Dedifferentiated amniotic fluid mesenchymal stem cell (primary cell): ENCODE results near the gene PTGER1.
"Not testable (repeated sequence)": the region's sequence is repeated elsewhere in the genome, so short reads cannot be mapped to it uniquely, and the experiment has no call there.

ENCODE experiments used
- DNase-seq: peaks from one replicate; pipeline ENCODE4 v3.0.0-alpha.2; 2016; ENCODE audit errors: extremely low spot score

PTGER1 gene

DNA sequence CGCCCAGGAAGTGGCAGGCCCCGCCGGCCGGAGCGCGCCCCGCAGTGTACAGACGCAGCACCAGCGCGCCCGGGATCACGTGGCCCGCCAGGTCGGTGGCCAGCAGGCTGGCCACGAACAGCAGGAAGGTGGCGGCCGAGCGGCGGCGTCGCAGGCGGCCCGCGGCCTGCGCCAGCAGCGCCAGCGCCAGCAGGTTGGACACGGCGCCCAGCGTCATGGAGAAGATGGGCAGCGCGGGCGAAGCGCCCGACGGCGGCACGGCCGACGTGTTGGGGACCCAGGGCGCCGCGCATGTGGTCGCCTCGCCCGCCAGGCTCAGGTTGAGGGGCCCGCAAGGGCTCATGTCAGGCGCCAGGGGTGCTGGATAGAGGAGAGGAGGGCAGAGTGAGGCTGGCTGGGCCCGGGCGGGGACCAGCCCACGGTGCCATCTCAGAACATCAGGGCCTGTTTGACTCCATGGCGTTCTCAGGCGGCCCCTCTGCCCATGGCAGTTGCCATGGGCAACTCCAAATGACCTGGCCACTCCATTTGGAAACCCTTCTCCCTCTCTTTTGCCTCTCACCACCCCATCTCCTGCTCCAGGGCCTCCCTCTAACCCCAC, 1.1 kb downstream of the PTGER1 start:
- no peak for DNase-seq

- no peak for DNase-seq
These were observed 1.8 kb downstream of the PTGER1 start for GRCh38 chr19:14473073-14473977.

DNA sequence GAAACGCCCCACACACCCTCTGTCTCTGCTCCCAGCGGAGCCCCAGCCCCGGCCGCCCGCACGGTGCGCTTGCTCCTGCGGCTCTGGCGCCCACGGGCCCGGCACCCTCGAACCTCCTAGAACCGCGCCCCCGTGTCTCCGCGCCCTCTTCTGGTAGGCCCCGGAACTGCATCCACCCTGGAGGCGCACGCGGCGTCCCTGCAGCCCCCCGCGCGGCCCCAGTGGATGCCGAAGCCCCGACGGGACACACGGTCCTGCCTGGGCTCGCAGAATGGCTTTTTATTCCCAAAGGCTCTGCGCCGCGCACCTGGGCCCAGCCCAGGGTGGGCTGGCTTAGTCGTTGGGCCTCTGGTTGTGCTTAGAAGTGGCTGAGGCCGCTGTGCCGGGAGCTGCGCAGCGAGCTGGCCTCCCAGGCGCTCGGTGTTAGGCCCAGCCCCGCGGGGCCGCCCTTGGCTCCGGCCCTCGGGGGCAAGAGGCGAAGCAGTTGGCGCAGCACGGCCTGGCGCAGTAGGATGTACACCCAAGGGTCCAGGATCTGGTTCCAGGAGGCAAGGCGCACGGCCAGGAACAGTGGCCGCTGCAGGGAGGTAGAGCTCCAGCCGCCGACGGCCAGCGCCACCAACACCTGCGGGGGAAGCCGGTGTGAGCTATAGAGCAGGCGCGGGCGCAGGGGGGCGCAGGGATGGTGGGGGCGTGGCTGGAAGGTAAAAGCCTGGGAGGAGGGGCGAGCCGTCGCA, 2.8 kb downstream of the PTGER1 start:
- no peak for DNase-seq

- no peak for DNase-seq
These were observed 3.5 kb downstream of the PTGER1 start for GRCh38 chr19:14471436-14472187.

DNA sequence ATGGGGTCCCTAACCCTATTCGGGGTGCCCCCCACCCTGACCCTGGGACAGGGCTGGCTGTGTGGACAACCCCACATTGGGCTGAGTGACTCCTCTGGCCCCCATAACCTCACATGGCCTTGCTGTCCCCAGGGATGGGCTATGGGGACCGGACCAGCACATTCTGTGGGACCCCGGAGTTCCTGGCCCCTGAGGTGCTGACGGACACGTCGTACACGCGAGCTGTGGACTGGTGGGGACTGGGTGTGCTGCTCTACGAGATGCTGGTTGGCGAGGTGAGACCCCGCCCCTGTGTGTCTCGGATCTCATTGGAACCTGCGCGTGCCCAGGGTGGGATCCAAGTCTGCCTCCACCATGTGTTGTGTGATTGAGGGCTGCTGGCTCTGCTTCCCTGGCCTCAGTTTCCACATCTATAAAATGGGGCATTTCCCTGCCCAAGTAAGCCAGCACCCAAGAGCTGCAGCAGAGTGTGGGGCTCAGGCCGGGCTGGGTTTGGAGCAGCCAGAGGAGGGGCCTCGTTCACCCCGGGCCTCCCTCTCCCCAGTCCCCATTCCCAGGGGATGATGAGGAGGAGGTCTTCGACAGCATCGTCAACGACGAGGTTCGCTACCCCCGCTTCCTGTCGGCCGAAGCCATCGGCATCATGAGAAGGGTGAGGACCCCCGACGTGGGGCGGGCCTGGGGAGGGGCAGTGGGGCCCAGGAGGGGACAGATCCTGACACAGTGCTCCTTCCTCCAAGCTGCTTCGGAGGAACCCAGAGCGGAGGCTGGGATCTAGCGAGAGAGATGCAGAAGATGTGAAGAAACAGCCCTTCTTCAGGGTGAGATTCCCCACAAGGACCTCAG, 4.9 kb downstream of the PTGER1 start:
- no peak for DNase-seq

GRCh38 chr19:14467816-14468215, 7.3 kb downstream of the PTGER1 start:
- DNase-seq = no peak

DNA sequence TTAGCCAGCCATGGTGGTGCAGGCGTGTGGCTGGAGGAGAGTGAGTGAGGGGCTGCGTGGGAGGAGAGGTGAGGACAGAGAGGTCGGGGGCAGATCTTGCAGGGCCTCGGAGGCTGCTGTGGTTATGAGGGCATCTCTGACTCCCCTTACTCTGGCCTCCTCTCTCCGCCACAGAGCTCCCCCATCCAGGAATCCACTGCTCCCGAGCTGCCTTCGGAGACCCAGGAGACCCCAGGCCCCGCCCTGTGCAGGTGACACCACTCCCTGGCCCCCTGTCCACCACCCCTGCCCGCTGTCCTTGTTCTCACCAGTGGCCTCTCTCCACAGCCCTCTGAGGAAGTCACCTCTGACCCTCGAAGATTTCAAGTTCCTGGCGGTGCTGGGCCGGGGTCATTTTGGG, 7.8 kb downstream of the PTGER1 start:
- no peak for DNase-seq

DNA sequence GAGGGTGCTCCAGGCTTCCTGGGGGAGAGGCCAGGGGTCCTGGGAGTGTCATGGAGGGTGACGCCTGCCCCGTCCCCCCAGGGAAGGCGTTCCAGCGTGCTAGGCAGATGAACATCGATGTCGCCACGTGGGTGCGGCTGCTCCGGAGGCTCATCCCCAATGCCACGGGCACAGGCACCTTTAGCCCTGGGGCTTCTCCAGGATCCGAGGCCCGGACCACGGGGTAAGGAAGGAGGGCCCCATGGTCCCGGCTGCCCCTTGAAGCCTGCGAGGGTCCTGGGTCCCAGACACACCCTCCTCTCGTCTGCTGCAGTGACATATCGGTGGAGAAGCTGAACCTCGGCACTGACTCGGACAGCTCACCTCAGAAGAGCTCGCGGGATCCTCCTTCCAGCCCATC, 11.4 kb downstream of the PTGER1 start:
- no peak for DNase-seq

DNA sequence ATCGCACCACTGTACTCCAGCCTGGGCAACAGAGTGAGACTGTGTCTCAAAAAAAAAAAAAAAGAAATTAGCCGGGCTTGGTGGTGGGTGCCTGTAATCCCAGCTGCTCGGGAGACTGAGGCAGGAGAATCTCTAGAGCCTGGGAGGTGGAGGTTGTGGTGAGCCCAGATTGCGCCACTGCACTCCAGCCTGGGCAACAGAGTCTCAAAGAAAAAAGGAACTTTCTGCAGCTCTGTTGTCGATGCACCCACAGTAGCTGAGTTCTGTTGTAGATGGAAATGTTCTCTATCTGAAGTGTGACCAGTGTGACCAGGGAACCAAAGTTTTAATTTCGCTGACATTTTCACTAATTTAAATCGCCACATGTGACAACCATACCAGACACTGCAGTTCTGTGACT, 12.8 kb downstream of the PTGER1 start:
- not testable (repeated sequence) for DNase-seq

DNA sequence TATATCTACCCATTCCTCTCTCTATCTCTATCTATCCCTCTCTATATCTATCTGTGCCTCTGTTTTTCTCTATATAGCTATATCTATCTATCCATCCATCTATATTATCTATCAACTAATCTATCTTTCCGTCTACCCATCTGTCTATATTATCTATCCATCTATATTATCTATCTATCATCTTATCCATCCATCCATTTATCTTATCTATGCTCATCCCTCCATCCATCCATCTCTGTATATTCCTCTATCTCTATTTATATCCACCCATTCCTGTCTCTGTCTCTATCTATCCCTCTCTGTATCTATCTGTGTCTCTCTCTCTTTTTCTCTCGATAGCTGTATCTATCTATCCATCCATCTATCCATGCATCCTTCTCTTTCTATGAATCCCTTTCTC, 14.2 kb downstream of the PTGER1 start:
- DNase-seq = no peak

DNA sequence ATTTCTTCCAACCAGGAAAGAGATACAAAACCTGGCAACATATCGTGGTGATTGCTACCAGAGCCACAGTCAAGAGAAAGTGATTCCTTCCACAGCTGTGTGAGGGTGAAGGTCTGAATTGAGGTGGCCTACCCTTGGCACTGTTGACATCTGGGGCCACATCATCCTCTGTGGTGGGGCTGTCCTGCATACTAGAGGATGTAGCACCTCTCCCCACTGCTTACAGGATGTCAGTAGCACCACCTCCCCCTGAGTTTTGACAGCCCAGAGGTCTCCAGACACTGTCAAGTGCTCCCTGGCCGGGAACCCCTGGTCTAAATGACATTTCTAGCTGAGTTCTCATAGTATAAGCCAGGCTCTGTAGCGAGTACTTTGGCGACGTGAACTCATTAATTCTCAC, 15.5 kb downstream of the PTGER1 start:
- DNase-seq = no peak

- DNase-seq = not testable (repeated sequence)
These were observed 22.9 kb downstream of the PTGER1 start for GRCh38 chr19:14452303-14452702.

- no peak for DNase-seq
These were observed 24.3 kb downstream of the PTGER1 start for GRCh38 chr19:14450876-14451275.

GRCh38 chr19:14450168-14450874, 24.8 kb downstream of the PTGER1 start:
- no peak for DNase-seq

DNA sequence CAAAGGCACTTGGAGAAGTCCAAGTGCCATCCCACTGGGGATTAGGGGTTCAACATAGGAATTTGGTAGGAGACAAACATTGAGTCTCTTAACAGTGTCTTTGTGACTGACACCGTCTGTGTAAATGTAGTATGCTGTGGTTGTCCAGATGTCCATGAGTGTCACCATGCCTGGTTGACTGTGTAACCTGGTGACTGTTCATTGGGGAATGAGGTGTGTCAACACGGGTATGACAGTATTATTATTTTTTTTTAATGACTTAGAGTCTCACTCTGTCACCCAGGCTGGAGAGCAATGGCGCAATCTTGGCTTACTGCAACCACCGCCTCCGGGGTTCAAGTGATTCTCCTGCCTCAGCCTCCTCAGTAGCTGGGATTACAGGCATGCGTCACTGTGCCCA, 25.8 kb downstream of the PTGER1 start:
- DNase-seq = no peak

DNA sequence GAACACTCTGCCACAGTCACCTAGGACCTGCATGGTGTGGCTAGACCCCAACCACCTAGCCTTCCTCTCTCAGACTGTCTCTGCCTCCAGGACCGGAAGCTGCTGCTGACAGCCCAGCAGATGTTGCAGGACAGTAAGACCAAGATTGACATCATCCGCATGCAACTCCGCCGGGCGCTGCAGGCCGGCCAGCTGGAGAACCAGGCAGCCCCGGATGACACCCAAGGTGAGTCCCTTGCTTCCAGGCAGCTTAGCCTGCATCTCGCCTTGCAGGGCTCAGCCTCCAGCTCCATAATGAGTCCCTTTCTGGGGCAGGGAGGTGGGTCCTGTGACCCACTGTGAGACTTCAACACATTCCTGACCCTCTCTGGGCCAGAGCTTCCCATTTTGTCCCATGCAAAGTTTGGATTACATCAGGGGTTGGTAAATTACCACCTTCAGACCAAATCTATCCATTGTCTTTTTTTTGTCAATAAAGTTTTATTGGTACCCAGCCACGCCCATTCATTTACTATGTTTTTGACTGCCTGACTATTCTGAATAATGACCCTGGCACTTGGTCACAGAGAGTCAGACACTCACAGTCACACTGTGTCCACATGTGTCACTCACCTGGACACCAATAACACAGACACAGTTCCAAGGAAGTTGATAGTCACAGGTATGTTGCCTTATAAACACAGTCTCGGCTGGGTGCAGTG, 28.7 kb downstream of the PTGER1 start:
- no peak for DNase-seq

DNA sequence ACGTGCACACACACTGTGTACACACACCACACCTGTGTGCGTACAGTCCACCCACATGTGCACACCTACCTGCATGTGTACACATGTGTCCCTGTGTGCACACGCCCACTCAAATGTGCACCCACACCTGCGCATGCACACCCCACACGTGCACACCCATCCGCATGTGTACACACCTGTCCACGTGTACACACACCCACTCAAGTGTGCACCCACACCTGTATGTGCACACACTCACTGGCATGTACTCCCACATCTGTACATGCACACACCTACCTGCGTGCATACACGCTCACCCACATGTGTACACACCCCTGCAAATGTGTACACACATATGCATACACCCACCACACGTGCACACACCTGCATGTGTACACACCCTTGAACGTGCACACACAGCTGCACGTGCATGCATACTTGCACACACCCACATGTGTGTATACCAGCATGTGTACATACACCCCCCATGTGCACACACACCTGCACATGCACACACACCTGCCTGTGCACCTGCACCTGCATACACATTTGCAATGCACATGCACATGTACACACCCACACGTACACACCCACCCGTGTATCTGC, 31.4 kb downstream of the PTGER1 start:
- DNase-seq = no peak

DNA sequence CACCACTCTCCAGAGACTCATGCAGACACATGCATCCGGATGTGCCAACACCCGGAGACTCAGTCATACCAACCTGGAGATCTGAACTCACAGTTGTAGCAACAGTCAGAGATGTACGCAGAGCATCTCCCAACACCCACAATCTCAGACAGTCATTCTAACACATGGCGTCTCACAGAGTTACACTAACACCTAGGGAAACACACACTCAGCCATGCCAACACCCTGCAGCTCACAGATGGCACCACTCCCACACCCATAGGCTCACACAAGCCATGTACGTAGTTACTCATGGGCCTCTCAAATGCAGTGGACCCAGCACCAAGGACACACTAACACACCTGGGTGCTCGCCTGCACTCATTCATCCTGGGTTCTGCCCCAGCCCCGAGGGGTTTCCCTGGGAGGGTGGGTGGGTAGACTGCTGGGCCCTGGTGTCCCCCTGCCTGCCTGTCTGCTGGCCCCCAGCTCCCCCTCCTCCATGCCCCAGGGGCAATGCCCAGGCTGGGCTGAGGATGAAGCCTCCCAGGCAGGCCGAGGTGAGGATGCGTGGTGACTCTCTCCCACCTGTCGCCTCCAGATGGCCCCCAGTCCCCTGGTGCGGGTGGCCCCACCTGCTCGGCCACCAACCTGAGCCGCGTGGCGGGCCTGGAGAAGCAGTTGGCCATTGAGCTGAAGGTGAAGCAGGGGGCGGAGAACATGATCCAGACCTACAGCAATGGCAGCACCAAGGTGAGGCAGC, 32.1 kb downstream of the PTGER1 start:
- DNase-seq = no peak
